PFSK-1 (cell line): ENCODE results near the gene KREMEN1.

ENCODE experiments used
- SIN3A ChIP-seq: IDR thresholded peaks from 2 replicates; pipeline ENCODE4 v1.6.1; 2012; ENCODE audit warnings: mild to moderate bottlenecking, low read length, moderate library complexity, borderline replicate concordance; ENCODE audit not compliant: insufficient read depth
- TF ChIP-seq, protein P1 (sequence below), 2 experiments: IDR thresholded peaks; 2 replicates each; pipeline versions ENCODE4 v1.6.1 to v1.8.0; 2011 to 2012; ENCODE audit warnings: low read depth in 2 of 2, low read length in 2 of 2, control low read depth in 1 of 2, inconsistent platforms in 1 of 2, mild to moderate bottlenecking in 1 of 2, moderate library complexity in 1 of 2; ENCODE audit not compliant: insufficient read depth in 1 of 2

DNA sequence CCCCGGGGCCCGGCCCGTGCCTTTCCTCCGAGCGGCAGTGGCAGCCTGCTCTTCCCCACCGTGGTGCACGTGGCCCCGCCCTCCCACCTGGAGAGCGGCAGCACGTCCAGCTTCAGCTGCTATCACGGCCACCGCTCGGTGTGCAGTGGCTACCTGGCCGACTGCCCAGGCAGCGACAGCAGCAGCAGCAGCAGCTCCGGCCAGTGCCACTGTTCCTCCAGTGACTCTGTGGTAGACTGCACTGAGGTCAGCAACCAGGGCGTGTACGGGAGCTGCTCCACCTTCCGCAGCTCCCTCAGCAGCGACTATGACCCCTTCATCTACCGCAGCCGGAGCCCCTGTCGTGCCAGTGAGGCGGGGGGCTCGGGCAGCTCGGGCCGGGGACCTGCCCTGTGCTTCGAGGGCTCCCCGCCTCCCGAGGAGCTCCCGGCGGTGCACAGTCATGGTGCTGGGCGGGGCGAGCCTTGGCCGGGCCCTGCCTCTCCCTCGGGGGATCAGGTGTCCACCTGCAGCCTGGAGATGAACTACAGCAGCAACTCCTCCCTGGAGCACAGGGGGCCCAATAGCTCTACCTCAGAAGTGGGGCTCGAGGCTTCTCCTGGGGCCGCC, 23.1 kb upstream of the KREMEN1 start:
- TF ChIP-seq, protein P1, sequence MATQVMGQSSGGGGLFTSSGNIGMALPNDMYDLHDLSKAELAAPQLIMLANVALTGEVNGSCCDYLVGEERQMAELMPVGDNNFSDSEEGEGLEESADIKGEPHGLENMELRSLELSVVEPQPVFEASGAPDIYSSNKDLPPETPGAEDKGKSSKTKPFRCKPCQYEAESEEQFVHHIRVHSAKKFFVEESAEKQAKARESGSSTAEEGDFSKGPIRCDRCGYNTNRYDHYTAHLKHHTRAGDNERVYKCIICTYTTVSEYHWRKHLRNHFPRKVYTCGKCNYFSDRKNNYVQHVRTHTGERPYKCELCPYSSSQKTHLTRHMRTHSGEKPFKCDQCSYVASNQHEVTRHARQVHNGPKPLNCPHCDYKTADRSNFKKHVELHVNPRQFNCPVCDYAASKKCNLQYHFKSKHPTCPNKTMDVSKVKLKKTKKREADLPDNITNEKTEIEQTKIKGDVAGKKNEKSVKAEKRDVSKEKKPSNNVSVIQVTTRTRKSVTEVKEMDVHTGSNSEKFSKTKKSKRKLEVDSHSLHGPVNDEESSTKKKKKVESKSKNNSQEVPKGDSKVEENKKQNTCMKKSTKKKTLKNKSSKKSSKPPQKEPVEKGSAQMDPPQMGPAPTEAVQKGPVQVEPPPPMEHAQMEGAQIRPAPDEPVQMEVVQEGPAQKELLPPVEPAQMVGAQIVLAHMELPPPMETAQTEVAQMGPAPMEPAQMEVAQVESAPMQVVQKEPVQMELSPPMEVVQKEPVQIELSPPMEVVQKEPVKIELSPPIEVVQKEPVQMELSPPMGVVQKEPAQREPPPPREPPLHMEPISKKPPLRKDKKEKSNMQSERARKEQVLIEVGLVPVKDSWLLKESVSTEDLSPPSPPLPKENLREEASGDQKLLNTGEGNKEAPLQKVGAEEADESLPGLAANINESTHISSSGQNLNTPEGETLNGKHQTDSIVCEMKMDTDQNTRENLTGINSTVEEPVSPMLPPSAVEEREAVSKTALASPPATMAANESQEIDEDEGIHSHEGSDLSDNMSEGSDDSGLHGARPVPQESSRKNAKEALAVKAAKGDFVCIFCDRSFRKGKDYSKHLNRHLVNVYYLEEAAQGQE (IDR thresholded peaks at IDR 0.05; ENCODE audit: insufficient read depth in 1 of 2, low read depth in 2 of 2, low read length in 2 of 2): no peak
- no peak for TF ChIP-seq SIN3A
